GM18861 (cell line): ENCODE data around the gene PARD3B.

Experiments used
- ATAC-seq: cut with Tn5 transposase; IDR thresholded peaks from one replicate; pipeline ENCODE4 v1.9.1; 2021; ENCODE audit not compliant: unreplicated experiment

Gene PARD3B

DNA sequence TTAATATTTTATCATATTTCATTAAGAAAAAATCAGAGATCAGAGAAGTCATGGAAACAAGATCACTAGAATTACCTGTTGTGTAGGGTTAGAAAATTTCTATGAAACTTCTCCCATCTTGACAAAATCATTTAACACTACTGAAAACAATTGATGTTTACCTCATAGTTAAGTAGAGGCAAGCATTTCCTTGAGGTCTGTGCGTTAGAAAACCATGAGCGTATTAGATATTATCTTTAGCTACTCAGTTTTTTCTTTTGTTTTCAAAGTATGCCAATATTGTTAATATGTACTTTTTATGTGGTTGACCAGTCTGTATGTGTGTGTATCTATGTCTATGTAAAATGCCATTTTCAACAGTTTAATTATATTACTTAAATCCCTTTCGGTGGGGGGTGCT lies 335.7 kb downstream of the PARD3B start:
- ATAC-seq: no peak

DNA sequence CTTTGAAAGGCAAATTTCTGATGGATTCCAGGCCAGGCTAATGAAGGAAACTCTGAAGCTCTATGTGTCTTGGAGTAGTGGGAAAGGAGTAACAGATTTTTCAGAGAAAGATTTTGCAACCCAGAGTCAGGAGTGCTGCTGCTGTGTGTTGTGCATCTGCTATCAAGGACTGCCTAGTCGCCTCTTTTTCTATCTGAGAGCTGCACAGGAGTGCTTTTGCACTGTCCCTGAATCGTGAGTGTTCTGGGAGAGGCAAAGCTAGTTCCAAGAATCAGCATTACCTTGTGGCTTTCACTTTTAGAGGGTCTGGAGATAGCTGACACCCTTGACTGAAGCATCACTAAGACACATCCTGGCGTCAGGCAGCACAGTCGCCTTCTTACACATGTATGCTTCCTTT lies 336.4 kb downstream of the PARD3B start:
- ATAC-seq: no peak

DNA sequence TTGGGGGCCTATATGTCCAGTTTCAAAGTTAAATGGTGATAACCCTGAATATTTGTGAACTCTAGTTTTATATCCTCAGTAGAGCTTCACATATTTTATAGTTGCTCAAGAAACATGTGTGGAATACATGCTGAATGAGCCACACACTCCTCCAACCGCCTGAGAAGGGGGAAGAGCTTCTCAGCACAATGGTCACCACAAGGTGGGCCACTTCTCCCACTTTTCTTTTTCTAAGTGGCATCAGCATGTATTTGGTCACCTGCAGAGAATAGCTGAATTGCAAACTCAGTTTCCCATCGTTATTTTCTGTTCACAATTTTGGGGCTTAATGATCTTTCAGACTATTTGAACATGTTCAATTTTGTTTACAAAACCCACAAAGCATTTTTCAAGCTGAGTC lies 340.5 kb downstream of the PARD3B start:
- ATAC-seq: no peak

DNA sequence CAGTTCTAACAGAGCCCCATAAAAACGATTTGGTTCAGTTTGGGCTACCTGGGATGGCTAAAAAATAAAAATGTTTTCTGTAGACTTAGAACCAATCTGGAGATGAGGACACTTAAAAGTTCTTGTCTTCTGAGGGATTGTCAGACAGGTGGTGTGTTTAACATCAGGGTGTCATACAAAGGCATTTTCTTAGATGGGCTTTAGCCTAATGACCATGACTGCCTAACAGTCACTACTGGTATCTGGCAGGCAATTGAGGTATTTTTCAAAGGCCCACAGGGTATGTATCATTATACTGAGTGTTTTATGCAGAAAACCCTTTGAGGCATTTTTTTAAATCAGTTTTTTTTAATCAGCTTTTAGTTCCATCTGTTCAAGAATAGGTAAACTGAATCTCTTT lies 341.4 kb downstream of the PARD3B start:
- ATAC-seq: no peak

DNA sequence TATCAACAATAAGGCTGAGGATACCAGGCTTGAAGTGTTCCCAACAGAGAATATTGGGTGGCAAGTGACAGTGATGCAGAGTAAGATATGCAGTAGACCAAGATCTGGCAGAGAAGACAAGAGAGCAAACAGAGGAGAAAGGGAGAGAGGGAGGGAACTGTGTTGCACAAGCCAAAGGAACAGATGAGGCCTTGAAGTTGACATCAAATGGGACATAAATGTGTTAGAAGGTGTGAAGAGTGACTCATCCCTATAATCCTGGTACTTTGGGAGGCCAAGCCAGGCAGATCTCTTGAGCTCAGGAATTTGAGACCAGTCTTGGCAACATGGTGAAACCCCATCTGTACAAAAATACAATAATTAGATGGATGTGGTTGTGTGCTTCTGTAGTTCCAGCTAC lies 342.9 kb downstream of the PARD3B start:
- no peak for ATAC-seq

DNA sequence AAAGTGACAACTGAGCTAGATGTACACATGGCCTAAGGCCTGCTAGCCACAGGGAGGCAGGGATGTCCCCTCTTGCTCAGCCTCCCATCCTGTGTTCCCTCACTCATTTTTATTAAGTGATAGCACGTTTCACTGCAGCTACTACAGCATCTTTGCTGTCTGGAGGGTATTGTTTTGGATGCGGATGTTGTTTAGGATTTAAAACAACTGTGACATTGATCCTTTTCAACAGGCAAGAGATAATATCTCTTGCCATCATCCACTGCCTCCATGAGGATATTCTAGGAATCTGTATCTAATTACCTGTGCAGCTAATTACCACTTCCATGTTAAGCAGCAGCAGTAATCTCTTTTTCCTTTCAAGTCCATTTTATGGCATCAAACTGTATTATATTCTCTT lies 345.4 kb downstream of the PARD3B start:
- ATAC-seq: no peak

DNA sequence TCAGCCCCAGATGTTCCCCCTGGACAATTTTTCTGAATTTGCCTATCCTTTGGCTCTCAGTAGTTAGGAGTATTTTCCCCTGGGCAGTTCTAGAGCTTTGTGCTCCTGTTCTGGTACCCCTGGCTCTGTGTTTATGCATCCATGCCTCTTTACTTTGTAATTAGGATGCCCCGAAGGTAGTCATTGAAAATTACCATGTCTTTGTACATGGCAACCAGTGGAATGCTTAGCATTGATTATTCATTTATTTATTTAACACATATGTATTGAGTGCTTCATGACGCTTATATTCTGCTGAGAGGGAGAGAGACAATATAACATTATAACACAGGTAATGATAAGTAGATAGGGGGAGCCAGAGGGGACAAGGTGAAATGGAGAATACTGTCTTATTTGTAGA lies 346.5 kb downstream of the PARD3B start:
- ATAC-seq: no peak

DNA sequence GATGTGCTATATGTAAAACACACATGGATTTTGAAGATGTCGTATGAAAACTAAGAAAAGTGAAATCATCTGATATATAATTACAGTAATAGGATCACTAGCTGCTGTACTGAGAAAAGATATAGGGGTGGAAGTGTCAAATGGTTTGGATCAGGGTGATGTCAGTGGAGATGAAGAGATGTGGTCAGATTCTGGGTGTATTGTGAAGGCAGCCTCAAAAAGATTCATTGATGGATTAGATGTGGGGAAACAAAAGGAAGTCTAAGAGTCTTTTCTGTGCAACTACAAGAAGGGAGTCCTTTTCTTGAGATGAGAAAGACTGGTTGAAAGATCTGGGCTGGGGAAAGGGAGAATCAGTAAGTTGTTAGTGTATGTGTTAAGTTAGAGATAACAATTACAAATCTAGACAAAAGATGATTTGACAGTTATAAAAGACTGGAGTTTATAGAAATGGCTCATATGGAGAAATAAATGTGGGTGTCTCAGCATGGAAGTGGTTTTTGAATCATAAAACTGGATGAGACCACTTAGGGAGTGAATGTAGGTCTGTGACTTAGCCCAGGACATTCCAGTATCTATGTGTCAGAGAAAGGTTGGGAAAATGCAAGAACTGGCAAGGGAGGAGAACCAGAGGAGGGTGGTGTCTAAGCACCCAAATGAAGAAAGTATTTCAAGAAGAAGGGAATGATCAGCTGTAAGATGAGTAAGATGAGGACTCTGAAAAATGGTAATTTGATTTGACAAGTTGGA lies 347.4 kb downstream of the PARD3B start:
- no peak for ATAC-seq

DNA sequence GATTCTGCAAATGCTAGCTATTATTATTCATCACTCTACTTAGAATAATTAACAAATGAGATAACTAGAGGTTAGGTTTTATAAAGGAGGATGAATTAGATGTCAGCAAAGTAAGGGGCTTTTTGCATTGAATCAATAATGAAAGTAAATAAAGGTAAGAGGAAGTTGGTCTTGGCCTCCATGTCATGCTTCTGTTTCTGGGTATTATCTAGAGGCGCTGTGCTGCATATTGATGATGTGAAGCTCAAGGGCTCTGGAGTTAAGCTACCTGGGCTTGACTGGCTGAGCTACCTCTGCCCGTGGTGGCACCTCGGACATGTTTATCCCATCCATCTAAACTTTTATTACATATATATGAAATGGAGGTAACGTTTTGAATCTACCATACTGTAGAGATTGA lies 350.9 kb downstream of the PARD3B start:
- ATAC-seq: peak; percentile 48

DNA sequence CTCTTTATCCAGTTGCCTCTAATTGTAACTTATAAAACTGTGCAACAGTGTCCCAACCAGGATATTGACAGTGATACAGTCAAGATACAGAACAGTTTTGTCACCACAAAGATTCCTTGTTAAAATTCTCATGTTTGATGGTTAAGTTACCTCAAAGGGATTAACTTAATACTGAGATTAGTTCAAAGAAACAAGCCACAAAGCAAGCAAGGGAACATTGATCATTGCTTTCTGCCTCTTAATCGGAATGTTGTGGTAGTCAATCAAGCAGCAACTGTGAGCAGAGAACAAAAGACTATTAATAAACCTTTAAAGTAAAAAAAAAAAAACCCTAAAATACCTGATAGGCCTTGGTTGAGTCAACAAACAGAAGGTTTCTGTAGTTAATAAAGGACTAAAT lies 352.3 kb downstream of the PARD3B start:
- ATAC-seq: no peak

DNA sequence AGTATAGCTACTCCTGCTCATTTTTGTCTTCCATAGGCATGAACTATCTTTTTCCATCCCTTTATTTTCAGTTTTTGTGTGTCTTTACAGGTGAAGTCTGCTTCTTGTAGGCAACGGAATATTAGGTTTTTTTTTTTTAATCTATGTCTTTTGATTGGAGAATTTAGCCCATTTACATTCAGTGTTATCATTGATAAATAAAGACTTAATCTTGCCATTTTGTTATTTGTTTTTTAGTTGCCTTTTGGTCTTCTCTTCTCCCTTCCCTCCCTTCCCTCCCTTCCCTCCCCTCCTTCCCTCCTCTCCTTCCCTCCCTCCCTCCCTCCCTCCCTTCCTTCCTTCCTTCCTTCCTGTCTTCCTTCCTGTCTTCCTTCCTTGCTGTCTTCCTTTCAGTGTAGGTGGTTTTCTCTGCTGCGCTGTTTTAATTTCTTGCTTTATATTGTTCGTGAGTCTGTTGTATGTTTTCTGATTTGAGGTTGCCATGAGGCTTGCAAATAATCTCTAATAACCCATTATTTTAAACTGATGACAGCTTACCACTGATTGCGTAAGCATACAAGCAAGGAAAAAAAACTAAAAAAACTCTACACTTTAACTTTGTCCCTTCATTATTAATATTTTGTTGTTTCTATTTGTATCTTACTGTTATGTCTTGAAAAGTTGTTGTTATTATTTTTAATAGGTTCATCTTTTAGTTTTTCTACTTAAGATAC lies 353.8 kb downstream of the PARD3B start:
- ATAC-seq: no peak

DNA sequence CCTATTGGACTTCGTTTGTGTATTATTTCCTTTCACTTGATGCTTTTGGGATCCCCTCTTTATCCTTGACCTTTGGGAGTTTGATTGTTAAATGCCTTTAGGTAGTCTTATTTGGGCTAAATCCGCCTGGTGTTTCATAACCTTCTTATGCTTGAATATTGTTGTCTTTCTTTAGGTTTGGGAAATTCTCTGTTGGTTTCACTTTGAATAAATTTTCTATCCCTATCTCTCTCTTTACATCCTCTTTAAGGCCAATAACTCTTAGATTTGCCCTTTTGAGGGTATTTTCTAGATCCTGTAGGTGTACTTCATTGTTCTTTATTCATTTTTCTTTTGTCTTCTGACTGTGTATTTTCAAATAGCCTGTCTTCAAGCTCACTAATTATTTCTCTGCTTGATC lies 354.7 kb downstream of the PARD3B start:
- ATAC-seq: no peak

DNA sequence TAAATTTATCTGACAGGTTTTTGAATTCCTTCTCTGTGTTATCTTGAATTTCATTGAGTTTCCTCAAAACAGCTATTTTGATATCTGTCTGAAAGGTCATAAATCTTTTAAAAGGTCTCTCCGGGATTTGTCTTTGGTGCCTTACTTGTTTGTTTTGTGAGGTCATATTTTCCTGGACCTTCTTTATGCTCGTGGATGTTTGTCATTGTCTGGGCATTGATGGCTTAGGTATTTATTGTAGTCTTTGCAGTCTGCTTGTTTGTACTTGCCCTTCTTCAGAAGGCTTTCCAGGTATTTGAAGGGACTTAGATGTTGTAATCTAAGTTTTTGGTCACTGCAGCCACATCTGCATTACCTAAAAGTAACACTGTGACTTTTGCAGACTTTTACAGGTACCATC lies 355.2 kb downstream of the PARD3B start:
- ATAC-seq: no peak

DNA sequence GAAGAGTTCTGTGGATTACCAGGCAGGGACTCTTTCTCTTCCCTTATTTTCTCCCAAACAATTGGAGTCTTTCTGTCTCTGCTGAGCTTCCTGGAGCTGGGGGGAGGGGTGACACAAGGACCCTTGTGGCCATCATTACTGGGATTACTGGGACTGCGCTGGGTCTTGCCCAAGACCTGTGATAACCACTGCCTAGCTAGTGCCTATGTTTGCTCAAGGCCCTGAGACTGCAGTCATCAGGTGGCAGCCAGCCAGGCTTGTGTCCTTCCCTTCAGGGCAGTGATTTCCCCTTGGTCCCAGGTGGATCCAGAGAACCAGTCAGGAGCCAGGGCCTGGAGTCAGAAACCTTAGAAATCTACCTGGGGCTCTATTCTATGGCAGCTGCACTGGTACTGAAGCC lies 355.6 kb downstream of the PARD3B start:
- no peak for ATAC-seq

DNA sequence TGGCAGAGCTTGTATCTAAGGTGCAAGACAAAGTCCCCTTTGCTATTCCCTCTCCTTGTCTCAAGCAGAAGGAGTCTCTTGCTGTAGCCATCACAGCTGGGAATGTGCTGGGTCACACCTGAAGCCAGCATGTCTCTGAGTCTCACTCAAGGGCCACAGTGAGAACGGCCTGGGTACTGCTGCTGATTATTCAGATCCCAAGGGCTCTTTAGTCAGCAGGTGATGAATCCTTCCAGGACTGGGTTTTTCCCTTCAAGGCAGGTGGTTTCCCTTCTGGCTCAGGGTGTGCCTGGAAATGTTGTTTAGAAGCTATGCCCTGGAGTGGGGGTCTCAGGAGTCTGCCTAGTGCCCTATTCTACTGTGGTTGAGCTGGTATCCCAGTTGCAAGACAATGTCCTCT lies 356.3 kb downstream of the PARD3B start:
- no peak for ATAC-seq

DNA sequence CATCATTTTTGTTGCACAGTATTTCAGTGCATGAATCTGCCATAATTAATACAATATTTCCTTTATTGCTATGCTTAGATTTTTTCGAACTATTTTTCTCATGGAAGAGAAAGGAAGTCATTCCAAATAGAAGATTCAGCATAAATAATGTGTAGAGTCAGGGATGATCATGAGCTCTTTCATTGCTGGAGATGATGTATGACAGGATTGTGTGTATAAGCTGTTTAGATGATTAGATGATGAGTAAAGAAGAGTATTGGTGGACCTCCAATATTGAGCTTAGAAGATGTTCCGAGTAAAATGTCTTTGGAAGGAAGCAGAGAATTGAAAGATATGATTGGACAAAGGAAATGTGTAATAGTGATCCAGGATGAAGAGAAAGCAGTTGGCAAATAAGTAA lies 364.5 kb downstream of the PARD3B start:
- ATAC-seq: no peak

DNA sequence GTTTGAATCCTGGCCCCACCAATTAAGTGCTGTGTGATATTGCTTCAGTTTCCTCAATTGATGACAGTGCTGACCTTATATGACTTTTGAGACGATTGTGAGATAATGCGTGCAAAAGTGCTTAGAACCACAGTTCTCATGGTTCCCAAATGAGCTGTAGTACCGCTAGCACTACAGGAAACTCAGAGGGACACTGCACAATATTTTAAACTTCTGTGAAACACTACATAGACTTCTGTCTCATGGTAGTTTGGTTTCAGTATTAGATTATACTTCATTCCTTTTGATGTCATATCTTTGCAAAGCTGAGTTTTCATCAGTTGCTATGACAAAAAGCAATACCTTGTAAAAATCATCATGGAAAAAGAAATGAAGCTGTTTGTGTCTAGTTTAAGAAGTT lies 368.0 kb downstream of the PARD3B start:
- no peak for ATAC-seq

DNA sequence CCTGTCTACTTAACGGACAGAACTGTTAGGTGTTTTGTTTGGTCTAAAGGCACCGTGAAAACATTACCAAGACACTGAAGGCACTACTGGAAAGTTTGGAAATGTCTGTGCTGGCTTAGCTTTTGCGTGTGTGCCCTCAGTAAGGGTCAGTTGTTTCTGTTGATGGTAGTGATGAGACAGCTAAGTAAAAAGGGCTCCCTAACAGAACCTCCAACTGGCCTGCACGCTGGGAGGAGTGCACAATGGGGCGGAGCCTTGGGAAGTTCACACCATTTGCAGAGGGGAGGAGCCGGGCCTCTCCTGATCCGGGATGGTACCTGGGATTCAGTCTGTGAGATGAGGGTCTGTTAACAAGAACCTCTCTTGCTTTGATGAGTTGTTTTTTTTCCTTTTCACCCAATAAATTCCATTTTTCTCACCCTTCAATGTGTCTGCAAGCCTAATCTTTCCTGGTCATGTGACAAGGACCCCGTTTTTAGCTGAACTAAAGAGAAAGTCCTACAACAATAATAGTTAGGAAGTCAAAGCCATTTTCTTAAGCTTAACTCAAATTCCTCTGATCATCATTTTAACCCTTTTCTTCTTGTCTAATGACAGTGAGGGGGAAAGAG lies 368.7 kb downstream of the PARD3B start:
- no peak for ATAC-seq

DNA sequence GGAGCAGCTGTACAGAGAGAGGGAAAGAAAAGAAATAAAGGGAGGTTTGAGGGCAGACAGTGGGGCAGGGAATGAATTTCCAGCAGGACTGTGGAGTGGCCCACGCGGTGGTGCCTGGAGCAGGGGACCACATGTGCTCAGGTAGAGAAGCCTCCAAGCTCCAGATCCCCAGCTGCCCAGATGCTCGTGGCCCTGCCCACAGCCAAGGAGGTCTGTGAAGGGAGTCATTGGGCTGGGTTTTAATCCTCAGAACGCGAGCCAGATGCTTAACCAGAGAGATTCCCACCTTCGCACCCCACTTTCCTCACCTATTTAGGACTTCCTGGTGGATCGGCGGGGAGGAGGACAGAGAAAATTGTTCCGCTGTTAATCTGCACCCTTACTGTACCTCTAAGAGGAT lies 369.4 kb downstream of the PARD3B start:
- ATAC-seq: no peak

DNA sequence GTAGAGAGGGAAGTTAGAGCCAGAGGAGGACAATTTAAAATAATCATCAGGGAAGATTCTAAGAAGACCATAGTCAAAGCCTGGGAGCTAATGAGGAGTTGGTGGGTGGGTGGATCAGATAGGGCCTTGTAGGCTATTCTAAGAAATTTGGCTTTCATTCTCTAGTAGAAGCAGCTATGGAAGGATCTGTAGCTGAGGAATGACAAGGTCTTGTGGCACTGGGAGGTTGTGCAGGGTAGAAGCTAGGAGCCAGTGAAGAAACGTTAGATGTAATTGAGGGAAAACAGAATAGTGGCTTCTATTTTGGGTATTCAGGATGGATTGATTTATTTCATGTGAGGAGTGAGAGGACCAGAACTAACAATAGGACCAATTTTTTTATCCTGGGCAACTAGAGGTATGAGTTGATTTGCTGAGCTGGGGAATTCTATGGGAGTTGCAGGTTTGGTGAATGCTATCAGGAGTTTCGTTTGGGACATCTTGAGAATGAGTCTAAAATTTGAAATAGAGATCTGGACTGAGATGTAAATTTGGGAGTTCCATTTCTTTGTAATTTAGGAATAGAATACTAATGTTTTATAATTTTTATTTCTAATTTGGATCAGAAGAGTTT lies 371.9 kb downstream of the PARD3B start:
- ATAC-seq: no peak

DNA sequence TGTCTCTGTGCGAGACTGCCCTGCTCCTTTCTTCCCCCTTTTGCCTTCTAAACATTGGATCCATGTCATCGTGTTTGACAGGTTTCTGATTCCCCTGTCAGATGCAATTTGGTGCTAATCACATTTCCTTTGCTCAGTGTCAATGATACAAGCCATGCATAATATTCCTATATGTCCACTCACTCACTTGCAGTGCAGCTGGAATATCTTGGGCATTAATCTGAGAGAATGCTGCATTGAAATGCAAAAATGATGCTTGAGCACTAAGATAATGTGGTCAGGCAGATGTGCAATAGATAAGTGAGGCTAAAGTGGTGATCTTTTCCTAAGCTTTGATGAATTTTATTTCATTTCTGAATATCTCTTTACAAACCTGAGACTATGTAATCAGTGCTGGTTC lies 375.5 kb downstream of the PARD3B start:
- no peak for ATAC-seq

DNA sequence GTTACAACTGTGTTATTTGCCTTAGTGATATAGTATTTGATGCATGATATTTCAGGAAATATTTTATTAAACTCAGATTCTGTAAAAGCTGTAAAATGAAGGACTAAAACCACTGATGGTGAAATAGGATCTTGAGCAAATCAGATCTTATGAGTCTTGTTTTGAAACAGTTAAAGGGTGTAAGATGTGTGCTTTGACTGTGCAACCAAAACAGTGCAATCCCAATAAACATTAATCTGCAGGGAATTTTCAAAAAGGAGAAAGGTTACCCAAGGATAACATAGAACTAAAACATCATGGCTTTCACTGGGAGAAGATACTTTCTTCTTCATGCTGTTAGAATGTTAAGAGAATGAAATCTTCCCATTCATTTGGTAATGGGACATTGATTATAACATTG lies 378.7 kb downstream of the PARD3B start:
- no peak for ATAC-seq
